ENCODE results near the gene PRODH. TPM values are rescaled to one million over a fixed set of nuclear protein-coding genes. Genes with fewer than 3 reads are reported as not detected.
"Not testable (repeated sequence)": the region's sequence is repeated elsewhere in the genome, so short reads cannot be mapped to it uniquely, and the experiment has no call there.

Gene PRODH
- total RNA-seq, 4 donors from 2014 or later = 1.0 to 3.7 (median 2.6) TPM; not detected in 1

DNA sequence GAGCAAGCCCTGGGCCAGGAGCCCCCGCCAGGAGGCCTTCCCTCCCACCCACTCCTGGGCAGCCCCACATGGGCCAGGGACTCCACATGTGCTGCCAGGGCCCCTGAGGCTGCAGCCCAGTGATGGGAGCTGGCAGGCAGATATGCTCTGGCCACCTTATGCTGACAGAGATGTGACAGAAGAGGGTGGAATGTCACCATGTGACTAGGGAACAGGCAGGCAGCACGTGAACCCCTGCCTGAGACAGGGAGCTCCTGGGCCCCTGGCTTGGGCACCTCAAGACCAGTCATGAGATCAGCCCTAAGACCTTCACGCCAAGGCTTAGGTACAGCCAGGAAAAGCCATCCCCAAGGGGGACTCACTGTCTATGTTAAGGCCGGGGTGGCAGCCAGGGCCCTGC is 9.1 kb downstream of the PRODH start:
- Histone ChIP-seq H3K4me1 (no peaks in the 10 kb centered on the region), H3K27ac (no peak overlapping the region), H3K36me3 (no peaks in the 10 kb centered on the region), H3K27me3 (no peaks in the 10 kb centered on the region), H3K4me3 (no peak overlapping the region), H3K9me3 (no peaks in the 10 kb centered on the region)
- no peak for TF ChIP-seq POLR2A (IDR thresholded peaks at IDR 0.05)
- TF ChIP-seq CTCF (IDR thresholded peaks at IDR 0.05) = no peak
- no peak for DNase-seq
- intact Hi-C loops (cut with DNase I; ENCODE audit: low total_unique reads) = no loop called here

GRCh38 chr22:18925368-18926064 is 10.6 kb downstream of the PRODH start:
- intact Hi-C loops (cut with DNase I; ENCODE audit: low total_unique reads) = no loop called here
- Histone ChIP-seq H3K27ac (no peak overlapping the region), H3K27me3 (no peaks in the 10 kb centered on the region), H3K4me3 (no peak overlapping the region), H3K9me3 (no peaks in the 10 kb centered on the region), H3K4me1 (no peaks in the 10 kb centered on the region), H3K36me3 (no peaks in the 10 kb centered on the region)
- TF ChIP-seq POLR2A (IDR thresholded peaks at IDR 0.05) = no peak
- no peak for TF ChIP-seq CTCF (IDR thresholded peaks at IDR 0.05)
- DNase-seq = no peak

- intact Hi-C loops (cut with DNase I; ENCODE audit: low total_unique reads) = not testable (repeated sequence)
Measured at GRCh38 chr22:18920257-18920902, 15.7 kb downstream of the PRODH start.

GRCh38 chr22:18917818-18918217 is 18.3 kb downstream of the PRODH start:
- H3K27me3 ChIP-seq; H3K4me3 ChIP-seq; H3K27ac ChIP-seq; DNase-seq; H3K4me1 ChIP-seq; H3K9me3 ChIP-seq; intact Hi-C loops (cut with DNase I; ENCODE audit: low total_unique reads); H3K36me3 ChIP-seq: not testable (repeated sequence)

More at GRCh38 chr22:18920257-18920902, 15.7 kb downstream of the PRODH start:
- not testable (repeated sequence) for DNase-seq, H3K36me3 ChIP-seq, H3K4me1 ChIP-seq, H3K4me3 ChIP-seq, H3K9me3 ChIP-seq, H3K27me3 ChIP-seq, H3K27ac ChIP-seq

DNA sequence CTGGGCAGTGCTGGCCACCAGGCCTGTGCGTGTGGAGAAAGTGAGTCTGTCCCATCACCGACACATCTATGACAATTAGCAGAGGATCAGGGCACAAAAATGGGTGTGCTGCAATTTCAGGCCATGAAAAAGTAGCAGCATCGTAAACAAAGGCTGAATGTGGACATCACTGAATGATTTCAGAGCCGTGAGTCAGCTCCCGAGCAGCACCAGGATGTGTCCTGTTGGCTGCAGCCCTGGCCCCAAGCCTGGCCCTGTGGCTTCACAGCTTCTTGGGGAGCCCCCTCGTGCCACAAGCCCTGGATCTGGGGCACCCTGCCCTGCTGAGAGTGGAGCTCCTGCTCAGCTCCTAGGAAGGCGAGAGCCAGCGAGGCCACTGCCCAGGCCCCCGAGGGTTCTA is 20.5 kb downstream of the PRODH start:
- intact Hi-C loops (cut with DNase I; ENCODE audit: low total_unique reads) = not testable (repeated sequence)

DNA sequence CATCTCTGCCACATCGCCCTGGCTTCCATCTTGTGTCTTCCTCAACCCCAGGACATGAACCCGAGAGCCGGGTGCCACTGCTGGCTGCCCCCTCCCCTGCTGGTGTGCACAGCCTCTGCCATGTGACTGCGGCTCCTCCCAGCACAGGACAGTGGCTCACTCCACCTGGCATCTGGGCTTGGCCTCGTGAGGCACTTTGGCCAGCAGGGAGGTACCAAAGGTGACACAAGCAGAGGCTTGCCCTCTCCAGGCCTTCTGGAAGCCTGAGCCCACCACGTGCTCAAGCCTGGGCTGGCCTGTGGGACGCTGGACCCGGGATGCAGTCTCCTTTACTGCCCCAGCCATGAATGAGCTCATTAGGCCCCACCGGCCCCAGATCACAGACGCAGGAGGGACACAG is 21.5 kb downstream of the PRODH start:
- H3K27ac ChIP-seq; H3K4me3 ChIP-seq; H3K36me3 ChIP-seq; H3K9me3 ChIP-seq; intact Hi-C loops (cut with DNase I; ENCODE audit: low total_unique reads); DNase-seq; H3K27me3 ChIP-seq; H3K4me1 ChIP-seq: not testable (repeated sequence)

More for the DNA sequence above, 20.5 kb downstream of the PRODH start:
- H3K36me3 ChIP-seq, H3K27me3 ChIP-seq, DNase-seq, H3K9me3 ChIP-seq, H3K27ac ChIP-seq, H3K4me1 ChIP-seq, H3K4me3 ChIP-seq: not testable (repeated sequence)

GRCh38 chr22:18912264-18912946 is 23.7 kb downstream of the PRODH start:
- not testable (repeated sequence) for DNase-seq, H3K27me3 ChIP-seq, H3K4me1 ChIP-seq

GRCh38 chr22:18911535-18911934 is 24.6 kb downstream of the PRODH start:
- H3K4me1 ChIP-seq; H3K27ac ChIP-seq; H3K4me3 ChIP-seq; H3K27me3 ChIP-seq; intact Hi-C loops (cut with DNase I; ENCODE audit: low total_unique reads); DNase-seq; H3K36me3 ChIP-seq; H3K9me3 ChIP-seq: not testable (repeated sequence)

More at GRCh38 chr22:18912264-18912946, 23.7 kb downstream of the PRODH start:
- H3K36me3 ChIP-seq; H3K27ac ChIP-seq; H3K9me3 ChIP-seq; H3K4me3 ChIP-seq; intact Hi-C loops (cut with DNase I; ENCODE audit: low total_unique reads): not testable (repeated sequence)

Measured in uterus (tissue), 4 donors.